ENCODE results near the gene FARSB. TPM values are rescaled to one million over a fixed set of nuclear protein-coding genes. Genes with fewer than 3 reads are reported as not detected.

FARSB gene
- total RNA-seq, 1 experiment from 2014 or later: 31.0 TPM

- TF ChIP-seq CTCF (IDR thresholded peaks at IDR 0.05): no peak
- TF ChIP-seq NR1H2 (CRISPR knock-in tag; IDR thresholded peaks at IDR 0.05): no peak
- no peak for TF ChIP-seq ZNF396 (CRISPR knock-in tag; IDR thresholded peaks at IDR 0.05; ENCODE audit: borderline replicate concordance)
- no peak for TF ChIP-seq RELA (CRISPR knock-in tag; IDR thresholded peaks at IDR 0.05; ENCODE audit: borderline replicate concordance)
- TF ChIP-seq FOXK1 (CRISPR knock-in tag; IDR thresholded peaks at IDR 0.05): no peak
- no peak for TF ChIP-seq ZNF219 (CRISPR knock-in tag; IDR thresholded peaks at IDR 0.05; ENCODE audit: borderline replicate concordance)
- TF ChIP-seq, protein P1, sequence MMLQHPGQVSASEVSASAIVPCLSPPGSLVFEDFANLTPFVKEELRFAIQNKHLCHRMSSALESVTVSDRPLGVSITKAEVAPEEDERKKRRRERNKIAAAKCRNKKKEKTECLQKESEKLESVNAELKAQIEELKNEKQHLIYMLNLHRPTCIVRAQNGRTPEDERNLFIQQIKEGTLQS (CRISPR knock-in tag; conservative IDR thresholded peaks at IDR 0.05): no peak
- TF ChIP-seq, protein P2, sequence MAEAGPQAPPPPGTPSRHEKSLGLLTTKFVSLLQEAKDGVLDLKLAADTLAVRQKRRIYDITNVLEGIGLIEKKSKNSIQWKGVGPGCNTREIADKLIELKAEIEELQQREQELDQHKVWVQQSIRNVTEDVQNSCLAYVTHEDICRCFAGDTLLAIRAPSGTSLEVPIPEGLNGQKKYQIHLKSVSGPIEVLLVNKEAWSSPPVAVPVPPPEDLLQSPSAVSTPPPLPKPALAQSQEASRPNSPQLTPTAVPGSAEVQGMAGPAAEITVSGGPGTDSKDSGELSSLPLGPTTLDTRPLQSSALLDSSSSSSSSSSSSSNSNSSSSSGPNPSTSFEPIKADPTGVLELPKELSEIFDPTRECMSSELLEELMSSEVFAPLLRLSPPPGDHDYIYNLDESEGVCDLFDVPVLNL (CRISPR knock-in tag; IDR thresholded peaks at IDR 0.05; ENCODE audit: borderline replicate concordance, low read depth): no peak
Observed at GRCh38 chr2:222566229-222566628, 89.7 kb downstream of the FARSB start (continued).

GRCh38 chr2:222563936-222564335 lies 92.0 kb downstream of the FARSB start:
- CTCF ChIA-PET: no interaction called here

More at GRCh38 chr2:222563936-222564335, 92.0 kb downstream of the FARSB start:
- Mint-ChIP-seq H3K4me3 (no peak overlapping the region), H3K9me3 (no peaks in the 10 kb centered on the region), H3K4me1 (peaks cover under 1% of the 10 kb centered on the region; the same call in 1 of the 2 replicates), H3K27ac (no peak overlapping the region), H3K36me3 (no peaks in the 10 kb centered on the region), H3K27me3 (ENCODE audit: low read depth) (peaks cover 8% of the 10 kb centered on the region)
- ATAC-seq (no peak), DNase-seq (ENCODE audit: low spot score) (no peak)
- TF ChIP-seq ZBTB43 (CRISPR knock-in tag; IDR thresholded peaks at IDR 0.05): no peak
- no peak for TF ChIP-seq TEAD1 (CRISPR knock-in tag; IDR thresholded peaks at IDR 0.05)
- TF ChIP-seq ZNF138 (CRISPR knock-in tag; conservative IDR thresholded peaks at IDR 0.05): no peak
- TF ChIP-seq JUN (CRISPR knock-in tag; IDR thresholded peaks at IDR 0.05): no peak
- no peak for TF ChIP-seq RELA (CRISPR knock-in tag; IDR thresholded peaks at IDR 0.05; ENCODE audit: borderline replicate concordance)
- no peak for TF ChIP-seq ZNF121 (CRISPR knock-in tag; IDR thresholded peaks at IDR 0.05)
- TF ChIP-seq EMX1 (CRISPR knock-in tag; IDR thresholded peaks at IDR 0.05): no peak
- no peak for TF ChIP-seq CREM (CRISPR knock-in tag; IDR thresholded peaks at IDR 0.05)
- no peak for TF ChIP-seq CBFB (CRISPR knock-in tag; IDR thresholded peaks at IDR 0.05; ENCODE audit: low read depth)
- TF ChIP-seq, protein P3, sequence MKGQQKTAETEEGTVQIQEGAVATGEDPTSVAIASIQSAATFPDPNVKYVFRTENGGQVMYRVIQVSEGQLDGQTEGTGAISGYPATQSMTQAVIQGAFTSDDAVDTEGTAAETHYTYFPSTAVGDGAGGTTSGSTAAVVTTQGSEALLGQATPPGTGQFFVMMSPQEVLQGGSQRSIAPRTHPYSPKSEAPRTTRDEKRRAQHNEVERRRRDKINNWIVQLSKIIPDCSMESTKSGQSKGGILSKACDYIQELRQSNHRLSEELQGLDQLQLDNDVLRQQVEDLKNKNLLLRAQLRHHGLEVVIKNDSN (CRISPR knock-in tag; IDR thresholded peaks at IDR 0.05): no peak
- TF ChIP-seq, protein P4, sequence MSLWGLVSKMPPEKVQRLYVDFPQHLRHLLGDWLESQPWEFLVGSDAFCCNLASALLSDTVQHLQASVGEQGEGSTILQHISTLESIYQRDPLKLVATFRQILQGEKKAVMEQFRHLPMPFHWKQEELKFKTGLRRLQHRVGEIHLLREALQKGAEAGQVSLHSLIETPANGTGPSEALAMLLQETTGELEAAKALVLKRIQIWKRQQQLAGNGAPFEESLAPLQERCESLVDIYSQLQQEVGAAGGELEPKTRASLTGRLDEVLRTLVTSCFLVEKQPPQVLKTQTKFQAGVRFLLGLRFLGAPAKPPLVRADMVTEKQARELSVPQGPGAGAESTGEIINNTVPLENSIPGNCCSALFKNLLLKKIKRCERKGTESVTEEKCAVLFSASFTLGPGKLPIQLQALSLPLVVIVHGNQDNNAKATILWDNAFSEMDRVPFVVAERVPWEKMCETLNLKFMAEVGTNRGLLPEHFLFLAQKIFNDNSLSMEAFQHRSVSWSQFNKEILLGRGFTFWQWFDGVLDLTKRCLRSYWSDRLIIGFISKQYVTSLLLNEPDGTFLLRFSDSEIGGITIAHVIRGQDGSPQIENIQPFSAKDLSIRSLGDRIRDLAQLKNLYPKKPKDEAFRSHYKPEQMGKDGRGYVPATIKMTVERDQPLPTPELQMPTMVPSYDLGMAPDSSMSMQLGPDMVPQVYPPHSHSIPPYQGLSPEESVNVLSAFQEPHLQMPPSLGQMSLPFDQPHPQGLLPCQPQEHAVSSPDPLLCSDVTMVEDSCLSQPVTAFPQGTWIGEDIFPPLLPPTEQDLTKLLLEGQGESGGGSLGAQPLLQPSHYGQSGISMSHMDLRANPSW (CRISPR knock-in tag; conservative IDR thresholded peaks at IDR 0.05; ENCODE audit: low read depth): no peak
- no peak for TF ChIP-seq ZNF671 (CRISPR knock-in tag; IDR thresholded peaks at IDR 0.05)
- TF ChIP-seq, protein P5, sequence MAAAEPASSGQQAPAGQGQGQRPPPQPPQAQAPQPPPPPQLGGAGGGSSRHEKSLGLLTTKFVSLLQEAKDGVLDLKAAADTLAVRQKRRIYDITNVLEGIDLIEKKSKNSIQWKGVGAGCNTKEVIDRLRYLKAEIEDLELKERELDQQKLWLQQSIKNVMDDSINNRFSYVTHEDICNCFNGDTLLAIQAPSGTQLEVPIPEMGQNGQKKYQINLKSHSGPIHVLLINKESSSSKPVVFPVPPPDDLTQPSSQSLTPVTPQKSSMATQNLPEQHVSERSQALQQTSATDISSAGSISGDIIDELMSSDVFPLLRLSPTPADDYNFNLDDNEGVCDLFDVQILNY (CRISPR knock-in tag; IDR thresholded peaks at IDR 0.05): no peak
- TF ChIP-seq CREB1 (CRISPR knock-in tag; IDR thresholded peaks at IDR 0.05): no peak
- POLR2A ChIA-PET: no interaction called here
